Nephron progenitor cell (in vitro differentiated cells): ENCODE measurements around the gene SLC13A1.
"Not testable (repeated sequence)": the region's sequence is repeated elsewhere in the genome, so short reads cannot be mapped to it uniquely, and the experiment has no call there.

Experiments
- DNase-seq: peaks from one replicate; pipeline ENCODE4 v3.0.0; 2021
- H3K27ac Mint-ChIP-seq: 2 replicates; pipeline ENCODE4 v1.8.0; 2021; ENCODE audit warnings: mild to moderate bottlenecking, moderate library complexity, mixed read lengths
- H3K27me3 Mint-ChIP-seq: 2 replicates; pipeline ENCODE4 v1.8.0; 2021; ENCODE audit warnings: mild to moderate bottlenecking, low read depth, mixed read lengths; ENCODE audit not compliant: poor library complexity
- H3K36me3 Mint-ChIP-seq: 2 replicates; pipeline ENCODE4 v1.8.0; 2021; ENCODE audit warnings: low read depth, mixed read lengths
- H3K4me1 Mint-ChIP-seq: 2 replicates; pipeline ENCODE4 v1.8.0; 2021; ENCODE audit warnings: mixed read lengths
- H3K4me3 Mint-ChIP-seq: 2 replicates; pipeline ENCODE4 v1.8.0; 2021; ENCODE audit warnings: mild to moderate bottlenecking, moderate library complexity, mixed read lengths
- H3K9me3 Mint-ChIP-seq: 2 replicates; pipeline ENCODE4 v1.8.0; 2021; ENCODE audit warnings: mild to moderate bottlenecking, moderate library complexity, mixed read lengths
- TF ChIP-seq, protein P1 (sequence below): fragments of 200-600 bp; sonication (generic); IDR thresholded peaks from 2 replicates; pipeline ENCODE4 v1.5.0; 2021; ENCODE audit warnings: antibody characterized with exemption

Gene SLC13A1

GRCh38 chr7:123230603-123231002, 30.8 kb upstream of the SLC13A1 start:
- no peaks in the 10 kb centered on the region for H3K4me1 Mint-ChIP-seq
- no peaks in the 10 kb centered on the region for H3K9me3 Mint-ChIP-seq
- H3K4me3 Mint-ChIP-seq, result no peak overlapping the region
- peaks cover 4% of the 10 kb centered on the region for H3K27me3 Mint-ChIP-seq
- H3K27ac Mint-ChIP-seq, result no peak overlapping the region
- no peaks in the 10 kb centered on the region for H3K36me3 Mint-ChIP-seq
- no peak for DNase-seq
- TF ChIP-seq, protein P1, sequence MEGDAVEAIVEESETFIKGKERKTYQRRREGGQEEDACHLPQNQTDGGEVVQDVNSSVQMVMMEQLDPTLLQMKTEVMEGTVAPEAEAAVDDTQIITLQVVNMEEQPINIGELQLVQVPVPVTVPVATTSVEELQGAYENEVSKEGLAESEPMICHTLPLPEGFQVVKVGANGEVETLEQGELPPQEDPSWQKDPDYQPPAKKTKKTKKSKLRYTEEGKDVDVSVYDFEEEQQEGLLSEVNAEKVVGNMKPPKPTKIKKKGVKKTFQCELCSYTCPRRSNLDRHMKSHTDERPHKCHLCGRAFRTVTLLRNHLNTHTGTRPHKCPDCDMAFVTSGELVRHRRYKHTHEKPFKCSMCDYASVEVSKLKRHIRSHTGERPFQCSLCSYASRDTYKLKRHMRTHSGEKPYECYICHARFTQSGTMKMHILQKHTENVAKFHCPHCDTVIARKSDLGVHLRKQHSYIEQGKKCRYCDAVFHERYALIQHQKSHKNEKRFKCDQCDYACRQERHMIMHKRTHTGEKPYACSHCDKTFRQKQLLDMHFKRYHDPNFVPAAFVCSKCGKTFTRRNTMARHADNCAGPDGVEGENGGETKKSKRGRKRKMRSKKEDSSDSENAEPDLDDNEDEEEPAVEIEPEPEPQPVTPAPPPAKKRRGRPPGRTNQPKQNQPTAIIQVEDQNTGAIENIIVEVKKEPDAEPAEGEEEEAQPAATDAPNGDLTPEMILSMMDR, result no peak

DNA sequence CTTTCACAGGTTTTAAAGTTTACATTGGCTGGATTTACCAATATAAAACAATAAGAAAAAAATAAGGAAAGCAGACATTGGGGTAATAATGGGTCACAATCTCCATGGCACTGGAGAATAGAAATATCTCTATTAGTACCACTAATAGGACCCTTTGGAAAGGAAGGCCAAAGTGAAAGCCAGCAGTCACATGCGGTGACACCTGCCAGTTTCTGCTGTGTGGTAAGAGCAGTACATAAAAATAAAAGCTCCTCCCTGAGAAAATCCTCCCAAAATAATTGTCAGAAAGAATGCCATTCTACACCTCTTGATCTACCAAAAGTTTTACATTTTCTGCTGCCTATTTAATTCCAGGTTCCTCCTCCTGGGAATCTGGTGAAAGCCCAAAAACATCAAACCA, 30.4 kb upstream of the SLC13A1 start:
- Mint-ChIP-seq H3K4me1 (no peaks in the 10 kb centered on the region), H3K4me3 (no peak overlapping the region), H3K27ac (no peak overlapping the region), H3K9me3 (no peaks in the 10 kb centered on the region), H3K27me3 (peaks cover 4% of the 10 kb centered on the region), H3K36me3 (no peaks in the 10 kb centered on the region)
- no peak for DNase-seq
- TF ChIP-seq, protein P1, result no peak

- no peaks in the 10 kb centered on the region for H3K4me1 Mint-ChIP-seq
- H3K9me3 Mint-ChIP-seq, result no peaks in the 10 kb centered on the region
- no peak overlapping the region for H3K27ac Mint-ChIP-seq
- peaks cover 4% of the 10 kb centered on the region for H3K27me3 Mint-ChIP-seq
- DNase-seq, result no peak
- H3K4me3 Mint-ChIP-seq, result no peak overlapping the region
- H3K36me3 Mint-ChIP-seq, result no peaks in the 10 kb centered on the region
- TF ChIP-seq, protein P1, result no peak
These were observed 29.7 kb upstream of the SLC13A1 start for GRCh38 chr7:123229426-123229825.

- H3K27ac Mint-ChIP-seq, H3K9me3 Mint-ChIP-seq: not testable (repeated sequence)
These were observed 27.9 kb upstream of the SLC13A1 start for GRCh38 chr7:123227666-123228065.

GRCh38 chr7:123220396-123220795, 20.6 kb upstream of the SLC13A1 start:
- TF ChIP-seq, protein P1, result no peak
- H3K4me1 Mint-ChIP-seq, result no peaks in the 10 kb centered on the region
- H3K36me3 Mint-ChIP-seq, result no peaks in the 10 kb centered on the region
- H3K4me3 Mint-ChIP-seq, result no peak overlapping the region
- H3K27me3 Mint-ChIP-seq, result no peaks in the 10 kb centered on the region
- no peak overlapping the region for H3K27ac Mint-ChIP-seq
- DNase-seq, result no peak
- H3K9me3 Mint-ChIP-seq, result peaks cover 32% of the 10 kb centered on the region

More at GRCh38 chr7:123227666-123228065, 27.9 kb upstream of the SLC13A1 start:
- not testable (repeated sequence) for H3K27me3 Mint-ChIP-seq, H3K36me3 Mint-ChIP-seq, H3K4me1 Mint-ChIP-seq, DNase-seq, H3K4me3 Mint-ChIP-seq

DNA sequence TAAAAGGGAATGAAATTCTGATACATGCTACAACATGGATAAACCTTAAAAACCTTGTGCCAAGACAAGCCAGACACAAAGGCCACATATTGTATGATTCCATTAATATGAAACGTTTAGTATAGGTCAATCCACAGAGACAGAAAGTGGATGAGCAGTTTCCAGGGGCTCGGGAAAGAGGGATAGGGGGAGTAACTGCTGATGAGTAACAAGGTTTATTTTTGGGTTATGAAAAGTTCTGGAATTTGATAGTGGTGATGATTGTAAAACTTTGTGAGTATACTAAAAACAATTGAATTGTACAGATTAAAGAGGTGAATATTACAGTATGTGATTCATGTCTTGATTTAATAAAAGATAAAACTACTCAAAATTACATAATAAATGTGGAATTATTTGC, 19.1 kb upstream of the SLC13A1 start:
- H3K27me3 Mint-ChIP-seq, result no peaks in the 10 kb centered on the region
- TF ChIP-seq, protein P1, result no peak
- H3K36me3 Mint-ChIP-seq, result no peaks in the 10 kb centered on the region
- H3K4me1 Mint-ChIP-seq, result no peaks in the 10 kb centered on the region
- H3K9me3 Mint-ChIP-seq, result peaks cover 45% of the 10 kb centered on the region
- DNase-seq, result no peak
- no peak overlapping the region for H3K4me3 Mint-ChIP-seq
- H3K27ac Mint-ChIP-seq, result no peak overlapping the region
